H1 (cell line): ENCODE data around the gene LMX1A.

ENCODE experiments used
- CBX5 ChIP-seq: fragments of 300-800, 300-1000 bp; sonication (generic); IDR thresholded peaks from 2 replicates; pipeline ENCODE4 v1.7.1; 2016; ENCODE audit warnings: antibody characterized with exemption, low read length, low read depth
- EP300 ChIP-seq, 2 experiments: IDR thresholded peaks; 1 replicate in 1 of 2; 2 replicates in 1 of 2; pipeline ENCODE4 v1.6.1; 2011 to 2012; ENCODE audit warnings: low read depth in 2 of 2, low read length in 2 of 2, mild to moderate bottlenecking in 2 of 2, borderline replicate concordance in 1 of 2, inconsistent platforms in 1 of 2, moderate library complexity in 1 of 2
- EZH2 ChIP-seq: fragments of 200-600 bp; sonication (generic); IDR thresholded peaks from 2 replicates; pipeline ENCODE4 v1.7.1; 2012; ENCODE audit warnings: low read depth, mild to moderate bottlenecking, moderate library complexity, low read length, inconsistent platforms; ENCODE audit not compliant: severe bottlenecking
- JUND ChIP-seq: IDR thresholded peaks from 2 replicates; pipeline ENCODE4 v1.6.1; 2011; ENCODE audit warnings: mild to moderate bottlenecking, improper control_type of control experiment, low read length
- MAFK ChIP-seq: IDR thresholded peaks from 2 replicates; pipeline ENCODE4 v1.6.1; 2012; ENCODE audit warnings: low read depth, mild to moderate bottlenecking, improper control_type of control experiment, low read length
- POLR2A ChIP-seq, 2 experiments: IDR thresholded peaks; 1 replicate in 1 of 2; 2 replicates in 1 of 2; pipeline ENCODE4 v1.6.1; 2011; ENCODE audit warnings: low read depth in 2 of 2, low read length in 2 of 2, mild to moderate bottlenecking in 2 of 2; ENCODE audit errors: control extremely low read depth in 1 of 2
- POLR2AphosphoS5 ChIP-seq: IDR thresholded peaks from 2 replicates; pipeline ENCODE4 v1.6.1; 2011; ENCODE audit warnings: low read depth, low read length
- SP2 ChIP-seq: IDR thresholded peaks from 2 replicates; pipeline ENCODE4 v1.6.1; 2012; ENCODE audit warnings: mild to moderate bottlenecking, low read length, inconsistent platforms
- TAF1 ChIP-seq: IDR thresholded peaks from 2 replicates; pipeline ENCODE4 v1.6.1; 2011; ENCODE audit warnings: mild to moderate bottlenecking, low read depth, low read length
- TEAD4 ChIP-seq: IDR thresholded peaks from 2 replicates; pipeline ENCODE4 v1.6.1; 2012; ENCODE audit warnings: low read depth, low read length, inconsistent platforms, mixed read lengths
- TF ChIP-seq, protein P1 (sequence below): IDR thresholded peaks from 2 replicates; pipeline ENCODE4 v1.6.1; 2011; ENCODE audit warnings: low read depth, mild to moderate bottlenecking, low read length; ENCODE audit not compliant: insufficient read depth
- TF ChIP-seq, protein P2 (sequence below): IDR thresholded peaks from 2 replicates; pipeline ENCODE4 v1.6.1; 2012; ENCODE audit warnings: inconsistent platforms
- TF ChIP-seq, protein P3 (sequence below), 3 experiments: IDR thresholded peaks; 1 replicate in 2 of 3; 2 replicates in 1 of 3; pipeline versions ENCODE4 v1.5.1 to v1.6.1; 2011; ENCODE audit warnings: low read length in 3 of 3, mild to moderate bottlenecking in 3 of 3, inconsistent platforms in 2 of 3, low read depth in 1 of 3, moderate library complexity in 1 of 3; ENCODE audit not compliant: insufficient read depth in 1 of 3; ENCODE audit errors: control extremely low read depth in 1 of 3

DNA sequence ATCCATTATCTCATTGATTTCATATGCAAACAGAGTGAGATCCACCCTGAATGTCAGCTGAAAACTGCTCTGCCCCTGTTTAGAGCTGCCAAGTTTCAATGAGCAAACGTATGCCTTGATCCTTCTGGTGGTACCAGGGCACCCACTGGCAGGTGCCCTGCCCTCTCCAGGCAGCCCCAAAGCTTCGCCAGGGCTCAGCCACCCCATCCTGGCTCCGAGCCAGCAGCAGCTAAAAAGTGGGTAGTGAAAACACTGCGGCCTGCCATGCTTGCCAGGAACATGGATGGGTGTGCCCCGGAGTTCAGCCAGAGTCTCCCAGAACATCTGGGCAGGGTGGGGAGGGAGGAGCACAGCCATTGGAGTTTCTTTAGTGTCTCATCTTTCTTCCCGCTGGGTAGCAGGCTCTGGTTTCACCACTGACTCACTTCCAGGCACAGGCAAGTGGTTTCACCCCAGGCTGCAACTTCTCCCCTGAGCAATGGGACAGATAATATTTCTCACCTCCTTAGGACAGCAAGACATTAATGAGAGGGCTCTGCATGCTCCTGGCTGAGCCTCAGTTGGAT is 8.1 kb upstream of the LMX1A start:
- TF ChIP-seq EZH2 (no peak), POLR2A (IDR thresholded peaks at IDR 0.05; ENCODE audit: control extremely low read depth in 1 of 2, low read depth in 2 of 2, low read length in 2 of 2) (no peak), CBX5 (no peak), EP300 (IDR thresholded peaks at IDR 0.05; ENCODE audit: borderline replicate concordance in 1 of 2, low read depth in 2 of 2, low read length in 2 of 2) (no peak), SP2 (no peak), POLR2AphosphoS5 (no peak), TEAD4 (no peak), JUND (no peak), MAFK (no peak), TAF1 (no peak)
- TF ChIP-seq, protein P1, sequence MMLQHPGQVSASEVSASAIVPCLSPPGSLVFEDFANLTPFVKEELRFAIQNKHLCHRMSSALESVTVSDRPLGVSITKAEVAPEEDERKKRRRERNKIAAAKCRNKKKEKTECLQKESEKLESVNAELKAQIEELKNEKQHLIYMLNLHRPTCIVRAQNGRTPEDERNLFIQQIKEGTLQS: no peak
- TF ChIP-seq, protein P2, sequence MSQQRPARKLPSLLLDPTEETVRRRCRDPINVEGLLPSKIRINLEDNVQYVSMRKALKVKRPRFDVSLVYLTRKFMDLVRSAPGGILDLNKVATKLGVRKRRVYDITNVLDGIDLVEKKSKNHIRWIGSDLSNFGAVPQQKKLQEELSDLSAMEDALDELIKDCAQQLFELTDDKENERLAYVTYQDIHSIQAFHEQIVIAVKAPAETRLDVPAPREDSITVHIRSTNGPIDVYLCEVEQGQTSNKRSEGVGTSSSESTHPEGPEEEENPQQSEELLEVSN: no peak
- TF ChIP-seq, protein P3, sequence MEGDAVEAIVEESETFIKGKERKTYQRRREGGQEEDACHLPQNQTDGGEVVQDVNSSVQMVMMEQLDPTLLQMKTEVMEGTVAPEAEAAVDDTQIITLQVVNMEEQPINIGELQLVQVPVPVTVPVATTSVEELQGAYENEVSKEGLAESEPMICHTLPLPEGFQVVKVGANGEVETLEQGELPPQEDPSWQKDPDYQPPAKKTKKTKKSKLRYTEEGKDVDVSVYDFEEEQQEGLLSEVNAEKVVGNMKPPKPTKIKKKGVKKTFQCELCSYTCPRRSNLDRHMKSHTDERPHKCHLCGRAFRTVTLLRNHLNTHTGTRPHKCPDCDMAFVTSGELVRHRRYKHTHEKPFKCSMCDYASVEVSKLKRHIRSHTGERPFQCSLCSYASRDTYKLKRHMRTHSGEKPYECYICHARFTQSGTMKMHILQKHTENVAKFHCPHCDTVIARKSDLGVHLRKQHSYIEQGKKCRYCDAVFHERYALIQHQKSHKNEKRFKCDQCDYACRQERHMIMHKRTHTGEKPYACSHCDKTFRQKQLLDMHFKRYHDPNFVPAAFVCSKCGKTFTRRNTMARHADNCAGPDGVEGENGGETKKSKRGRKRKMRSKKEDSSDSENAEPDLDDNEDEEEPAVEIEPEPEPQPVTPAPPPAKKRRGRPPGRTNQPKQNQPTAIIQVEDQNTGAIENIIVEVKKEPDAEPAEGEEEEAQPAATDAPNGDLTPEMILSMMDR (IDR thresholded peaks at IDR 0.05; ENCODE audit: control extremely low read depth in 1 of 3, insufficient read depth in 1 of 3, low read depth in 1 of 3, low read length in 3 of 3): no peak
